Urinary bladder (tissue), 4 donors: Measurements from ENCODE around the gene GSS. TPM values are rescaled to one million over a fixed set of nuclear protein-coding genes. Genes with fewer than 3 reads are reported as not detected.

Experiments used
- DNase-seq: peaks from one replicate; pipeline ENCODE4 v3.0.0-alpha.2; 2015; ENCODE audit errors: extremely low spot score
- H3K27ac ChIP-seq: one replicate; pipeline ENCODE4 v1.5.1; 2013; ENCODE audit warnings: low read depth, mild to moderate bottlenecking, moderate library complexity
- H3K36me3 ChIP-seq: one replicate; pipeline ENCODE4 v1.6.1; 2013; ENCODE audit warnings: mild to moderate bottlenecking, moderate library complexity; ENCODE audit not compliant: insufficient read depth
- H3K4me1 ChIP-seq: one replicate; pipeline ENCODE4 v1.6.1; 2013; ENCODE audit warnings: mild to moderate bottlenecking, moderate library complexity; ENCODE audit not compliant: insufficient read depth
- H3K4me3 ChIP-seq: one replicate; pipeline ENCODE4 v1.5.1; 2013; ENCODE audit warnings: low read depth, low read length
- WGBS: extraction: QIAGEN DNeasy Blood & Tissue Kit; methylation state at CpG from one replicate; pipeline ENCODE4 v1.1.7; 2013; 5-methylcytosine and 5-hydroxymethylcytosine counted together
- polyA plus RNA-seq: library from polyadenylated mRNA; stranded (reverse); fragments of 200-250 nt; gene quantifications from one replicate; pipeline ENCODE4 v1.2.3, GENCODE V29; 2013
- total RNA-seq: library from RNA; depleted of rRNA; stranded (reverse); fragments of >200 nt; gene quantifications from one replicate; pipeline ENCODE4 v1.2.3, GENCODE V29; 2014
- donor health status: healthy with polysubstance abuse.
- donor health status: healthy.

The GSS gene
- total and polyA plus RNA-seq, 2 donors = 24.9 to 27.2 TPM

DNA sequence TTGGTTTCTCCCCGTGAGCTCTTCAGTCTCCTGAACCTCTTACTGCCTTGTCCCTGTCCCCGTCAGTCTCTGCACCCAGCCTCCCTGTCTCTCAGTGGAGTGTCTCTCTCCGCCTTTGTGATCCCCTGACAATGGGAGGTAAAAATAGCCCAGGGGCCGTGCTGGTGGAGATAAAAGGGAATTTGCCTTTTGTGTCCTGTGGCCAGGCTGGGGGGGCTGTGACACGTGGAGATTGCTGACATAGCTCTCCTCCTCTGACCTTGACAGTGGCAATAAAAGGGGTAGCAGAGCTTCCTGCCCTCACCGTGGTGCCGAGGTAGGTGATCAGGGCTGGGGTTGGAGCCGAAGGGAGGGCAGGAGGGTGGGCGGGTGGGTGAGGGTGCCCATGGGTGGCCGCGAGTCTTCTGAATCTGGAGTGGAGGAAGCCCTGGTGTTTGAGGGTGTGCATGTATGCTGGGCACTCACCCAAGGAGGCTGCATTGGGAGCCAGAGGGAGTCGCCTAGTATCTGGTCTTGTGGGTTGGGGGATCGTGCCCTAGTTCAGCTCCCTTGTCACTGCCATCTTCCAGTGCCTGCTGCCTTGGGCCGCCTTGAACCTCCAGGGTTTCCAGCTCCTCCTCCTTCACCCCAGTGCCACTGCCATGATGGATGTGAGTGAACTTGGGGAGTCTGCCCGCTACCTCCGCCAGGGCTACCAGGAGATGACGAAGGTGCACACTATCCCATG lies 21.9 kb upstream of the GSS start:
- 57% methylated on average over 17 of the region's 17 CpGs for WGBS
- Histone ChIP-seq H3K27ac (no peak overlapping the region), H3K4me1 (no peaks in the 10 kb centered on the region), H3K36me3 (no peaks in the 10 kb centered on the region), H3K4me3 (no peak overlapping the region)
- DNase-seq = no peak

DNA sequence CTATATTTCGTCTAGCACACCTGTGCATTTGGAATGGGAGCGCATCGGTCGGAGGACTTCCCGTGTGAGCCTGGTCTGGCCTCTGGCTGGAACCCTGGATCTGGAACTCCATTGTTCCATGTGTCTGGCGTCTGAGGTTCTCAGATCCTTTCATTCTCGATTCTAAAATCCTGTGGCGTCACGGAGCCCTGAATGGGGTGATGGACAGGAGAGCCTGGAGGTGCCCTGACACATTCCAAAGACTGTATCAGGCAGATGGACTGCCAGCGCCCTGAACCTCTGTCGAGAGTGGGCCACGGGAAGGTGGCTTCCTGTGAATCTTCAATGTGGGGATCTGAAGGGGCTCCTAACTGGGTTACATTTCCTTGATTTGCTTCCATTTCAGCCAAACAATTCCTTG lies 20.7 kb upstream of the GSS start:
- Histone ChIP-seq H3K36me3 (no peaks in the 10 kb centered on the region), H3K4me1 (no peaks in the 10 kb centered on the region), H3K4me3 (no peak overlapping the region), H3K27ac (no peak overlapping the region)
- DNase-seq = no peak
- WGBS = 81% methylated on average over 12 of the region's 12 CpGs

DNA sequence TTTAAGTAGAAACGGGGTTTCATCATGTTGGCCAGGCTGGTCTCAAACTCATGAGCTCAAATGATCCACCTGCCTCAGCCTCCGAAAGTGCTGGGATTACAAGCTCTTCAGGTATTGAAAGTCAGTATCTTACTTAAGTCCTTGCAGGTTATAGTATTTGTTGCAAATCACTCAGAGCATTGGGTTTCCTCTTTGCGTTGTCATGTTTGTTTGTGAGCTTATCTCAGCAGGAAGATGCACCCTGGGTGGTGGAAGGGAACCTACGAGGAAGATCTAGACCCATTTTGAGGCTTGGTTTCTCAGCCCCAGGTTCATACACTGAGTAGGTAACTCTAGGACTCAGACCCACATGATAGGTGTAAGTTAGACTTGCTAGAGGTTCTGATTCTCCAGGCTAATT lies 18.6 kb upstream of the GSS start:
- H3K4me3 ChIP-seq = no peak overlapping the region
- no peaks in the 10 kb centered on the region for H3K4me1 ChIP-seq
- no peak for DNase-seq
- no peaks in the 10 kb centered on the region for H3K36me3 ChIP-seq
- no peak overlapping the region for H3K27ac ChIP-seq
- 77% methylated on average over 4 of the region's 4 CpGs for WGBS

DNA sequence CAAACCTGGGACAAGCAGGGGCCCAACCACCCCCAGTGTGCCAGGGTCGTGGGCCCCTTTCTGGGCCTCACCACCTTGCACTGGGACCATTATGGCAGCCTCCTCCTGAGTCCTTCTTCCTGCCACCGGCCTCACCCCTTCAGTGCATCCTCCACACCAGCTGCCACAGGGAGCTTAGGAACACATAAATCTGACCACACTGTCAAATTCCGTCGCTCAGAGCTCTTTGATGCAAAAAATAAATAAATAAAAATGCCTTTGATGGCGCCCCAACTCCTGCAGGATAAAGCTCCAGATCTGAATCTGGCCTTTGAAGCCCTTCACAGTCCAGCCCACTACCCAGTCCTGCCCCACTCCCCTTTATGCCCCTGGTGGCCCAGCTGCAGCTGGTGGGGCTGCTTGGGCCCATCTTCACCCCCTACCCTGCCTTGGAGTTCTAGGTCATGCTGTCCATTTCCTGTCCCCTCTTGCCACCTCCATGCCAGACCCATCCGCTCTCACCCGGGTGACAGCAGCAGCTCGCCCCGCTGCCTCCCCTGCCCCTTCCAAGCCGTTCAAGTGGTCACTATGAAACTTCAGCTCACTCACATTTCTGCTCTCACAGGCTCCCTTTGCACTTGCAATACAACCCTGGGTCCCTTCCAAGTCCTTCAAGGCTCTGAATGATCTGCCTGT lies 16.1 kb upstream of the GSS start:
- 73% methylated on average over 10 of the region's 10 CpGs for WGBS
- DNase-seq = no peak

DNA sequence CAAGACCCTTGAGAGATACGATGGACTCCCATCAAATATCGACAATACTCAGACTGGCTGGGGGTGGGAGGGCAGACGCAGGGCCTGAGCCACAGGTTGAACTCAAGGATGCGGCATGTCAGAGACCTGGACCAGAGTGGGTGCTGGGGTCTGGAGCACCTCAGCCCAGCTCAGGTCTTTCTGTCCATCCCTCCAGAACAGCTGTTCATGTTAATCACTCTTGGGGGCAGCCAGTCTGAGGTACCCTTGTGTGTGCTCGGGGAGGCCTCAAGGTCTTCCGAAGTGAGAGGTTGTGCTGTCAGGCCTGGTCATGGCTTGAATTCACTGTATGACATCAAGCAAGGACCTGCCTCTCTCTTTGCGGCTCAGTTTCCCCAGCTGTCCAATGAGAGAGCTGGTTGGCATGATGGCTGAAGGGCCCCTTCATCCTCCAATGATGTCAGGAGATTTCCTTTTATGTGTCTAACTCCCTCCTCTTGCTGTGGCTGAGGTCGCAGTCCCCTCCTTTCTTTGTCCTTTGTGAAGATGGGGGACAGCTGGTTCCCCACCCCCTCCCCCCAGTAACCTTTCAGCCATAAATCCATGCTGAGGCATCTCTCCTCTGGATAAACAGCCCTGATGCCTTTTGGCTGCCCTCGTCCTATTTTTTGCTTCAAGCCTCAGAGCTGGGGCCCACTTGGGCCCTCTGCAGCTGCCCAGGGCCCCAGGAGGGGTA lies 15.4 kb upstream of the GSS start:
- no peak for DNase-seq
- Histone ChIP-seq H3K4me1 (no peaks in the 10 kb centered on the region), H3K27ac (no peak overlapping the region), H3K4me3 (no peak overlapping the region), H3K36me3 (no peaks in the 10 kb centered on the region)
- 91% methylated on average over 9 of the region's 9 CpGs for WGBS

More for the DNA sequence above, 16.1 kb upstream of the GSS start:
- Histone ChIP-seq H3K4me1 (no peaks in the 10 kb centered on the region), H3K27ac (no peak overlapping the region), H3K36me3 (no peaks in the 10 kb centered on the region), H3K4me3 (no peak overlapping the region)

DNA sequence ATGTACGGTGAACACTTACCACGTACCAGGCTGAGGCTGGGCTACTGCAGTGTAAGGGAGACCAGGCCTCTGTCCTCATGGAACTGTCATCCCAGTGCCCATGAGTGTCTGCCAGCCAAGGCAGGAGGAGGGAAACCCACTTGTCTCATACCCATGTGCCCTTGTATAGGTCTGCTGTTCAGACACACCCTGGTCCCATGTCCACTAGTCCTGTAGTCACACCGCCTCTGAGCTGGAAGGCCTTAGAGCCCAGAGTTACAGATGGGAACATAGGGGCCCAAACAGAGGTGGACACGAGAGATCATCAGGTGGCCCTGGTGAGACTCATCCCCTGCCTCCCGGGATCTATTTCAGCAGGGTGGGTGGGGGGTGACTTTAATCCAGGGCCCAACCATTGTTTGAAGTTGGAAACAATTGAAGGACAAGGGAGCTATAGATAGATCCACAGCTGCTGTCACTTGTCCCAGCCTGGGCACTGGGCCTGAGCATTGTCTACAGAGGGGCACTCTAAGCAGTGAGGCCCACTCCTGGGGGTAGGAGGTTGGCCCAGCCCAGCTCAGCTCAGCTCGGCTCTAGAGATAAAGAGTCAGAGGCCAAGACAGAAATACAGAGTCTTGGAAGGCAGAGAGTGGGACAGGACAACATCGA lies 14.7 kb upstream of the GSS start:
- WGBS = 93% methylated on average over 7 of the region's 7 CpGs
- no peak for DNase-seq
- no peak overlapping the region for H3K27ac ChIP-seq
- no peaks in the 10 kb centered on the region for H3K36me3 ChIP-seq
- H3K4me1 ChIP-seq = no peaks in the 10 kb centered on the region
- H3K4me3 ChIP-seq = no peak overlapping the region

DNA sequence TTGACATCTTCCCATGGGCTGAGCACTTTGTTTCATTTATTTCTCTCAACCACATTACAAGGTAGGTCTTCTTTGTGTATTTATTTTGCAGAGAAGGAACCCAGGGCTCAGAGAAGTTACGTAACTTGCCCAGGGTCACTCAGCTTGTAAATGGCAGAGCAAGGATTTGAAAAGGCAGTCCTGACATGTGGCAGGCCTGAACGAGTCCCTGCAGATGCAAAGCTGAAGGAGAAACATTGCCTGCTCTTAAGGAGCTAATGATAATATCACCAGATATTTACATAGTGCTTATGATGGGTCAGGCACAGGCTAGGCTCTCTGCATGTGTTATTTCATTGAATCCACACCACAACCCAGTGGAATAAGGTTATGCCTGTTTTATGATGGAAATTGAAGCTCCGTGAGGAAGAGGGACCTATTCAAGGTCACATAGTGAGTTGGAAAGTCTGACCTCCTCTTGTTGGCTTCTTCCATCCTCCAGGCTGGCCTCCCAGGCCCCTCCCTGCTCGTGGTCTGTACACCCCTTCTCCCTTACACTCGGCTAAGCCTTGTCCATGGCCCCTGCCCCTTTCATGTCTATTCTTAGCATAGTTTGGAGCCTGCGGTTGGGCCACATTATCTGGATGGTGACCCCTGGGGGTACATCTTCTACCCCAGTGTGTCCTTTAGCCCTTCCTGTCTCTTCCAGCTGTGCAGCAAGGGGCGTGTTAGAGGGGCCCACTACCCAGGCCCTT lies 12.6 kb upstream of the GSS start:
- Histone ChIP-seq H3K4me3 (no peak overlapping the region), H3K27ac (no peak overlapping the region), H3K36me3 (no peaks in the 10 kb centered on the region), H3K4me1 (no peaks in the 10 kb centered on the region)
- 69% methylated on average over 7 of the region's 7 CpGs for WGBS
- DNase-seq = no peak

DNA sequence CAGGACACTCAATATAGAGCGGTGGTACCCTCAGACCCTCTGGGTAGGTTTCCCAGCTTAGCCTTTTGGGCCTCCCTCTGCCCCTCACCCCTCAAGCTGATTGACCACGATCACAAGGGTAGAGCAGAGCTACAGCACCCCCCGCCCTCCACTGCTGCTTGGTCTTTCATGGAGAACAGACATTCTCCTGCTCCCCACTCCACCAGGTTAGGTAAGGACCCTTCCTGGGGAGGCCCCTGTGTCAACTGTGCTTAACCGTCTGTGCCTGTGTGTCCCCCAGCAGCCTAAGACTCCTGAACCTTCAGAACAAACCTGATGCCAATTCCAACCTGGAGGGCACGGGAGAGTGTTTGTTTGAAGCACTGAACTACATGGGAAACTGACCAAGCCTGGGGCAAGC lies 11.8 kb upstream of the GSS start:
- no peak for DNase-seq
- Histone ChIP-seq H3K36me3 (no peaks in the 10 kb centered on the region), H3K27ac (no peak overlapping the region), H3K4me3 (no peak overlapping the region), H3K4me1 (no peaks in the 10 kb centered on the region)
- WGBS = 88% methylated on average over 5 of the region's 5 CpGs

DNA sequence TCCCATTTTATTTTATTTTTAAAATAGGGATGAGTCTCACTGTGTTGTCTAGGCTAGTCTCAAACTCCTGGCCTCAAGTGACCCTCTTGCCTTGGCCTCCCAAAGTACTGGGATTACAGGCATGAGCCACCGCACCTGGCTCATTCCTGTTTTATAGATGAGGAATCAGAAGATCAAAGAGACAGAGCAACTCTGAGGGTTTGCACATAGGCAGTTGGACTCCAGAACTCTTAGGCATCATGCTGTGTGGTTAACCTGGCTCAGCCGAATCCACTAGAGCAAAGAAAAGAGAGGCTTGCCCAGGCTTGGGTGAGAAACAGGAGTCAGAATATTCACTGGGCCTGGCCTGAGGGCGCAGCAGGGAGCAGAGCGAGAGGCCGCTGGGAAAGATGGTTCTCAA lies 9.4 kb upstream of the GSS start:
- no peaks in the 10 kb centered on the region for H3K4me1 ChIP-seq
- no peak for DNase-seq
- no peak overlapping the region for H3K4me3 ChIP-seq
- H3K36me3 ChIP-seq = no peaks in the 10 kb centered on the region
- H3K27ac ChIP-seq = no peak overlapping the region
- WGBS = 88% methylated on average over 5 of the region's 5 CpGs

DNA sequence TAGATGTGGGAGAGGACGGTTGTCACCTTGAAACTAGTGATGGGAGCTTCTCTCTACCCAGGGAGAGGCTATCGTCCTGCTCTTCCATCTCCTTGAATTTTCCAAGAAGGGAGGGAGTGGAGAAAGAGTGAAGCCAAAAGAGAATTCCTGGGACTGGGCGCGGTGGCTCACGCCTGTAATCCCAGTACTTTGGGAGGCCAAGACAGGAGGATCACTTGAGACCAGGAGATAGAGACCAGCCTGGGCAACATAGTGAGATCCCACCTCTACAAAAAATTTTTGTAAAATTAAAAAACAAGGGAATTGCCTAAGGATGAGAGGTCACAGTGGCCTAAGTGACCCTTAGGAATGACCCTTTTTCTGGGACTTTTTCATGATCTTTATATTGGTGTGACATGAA lies 8.9 kb upstream of the GSS start:
- no peaks in the 10 kb centered on the region for H3K36me3 ChIP-seq
- WGBS = 94% methylated on average over 5 of the region's 5 CpGs
- no peak overlapping the region for H3K4me3 ChIP-seq
- H3K27ac ChIP-seq = no peak overlapping the region
- H3K4me1 ChIP-seq = no peaks in the 10 kb centered on the region
- DNase-seq = no peak

DNA sequence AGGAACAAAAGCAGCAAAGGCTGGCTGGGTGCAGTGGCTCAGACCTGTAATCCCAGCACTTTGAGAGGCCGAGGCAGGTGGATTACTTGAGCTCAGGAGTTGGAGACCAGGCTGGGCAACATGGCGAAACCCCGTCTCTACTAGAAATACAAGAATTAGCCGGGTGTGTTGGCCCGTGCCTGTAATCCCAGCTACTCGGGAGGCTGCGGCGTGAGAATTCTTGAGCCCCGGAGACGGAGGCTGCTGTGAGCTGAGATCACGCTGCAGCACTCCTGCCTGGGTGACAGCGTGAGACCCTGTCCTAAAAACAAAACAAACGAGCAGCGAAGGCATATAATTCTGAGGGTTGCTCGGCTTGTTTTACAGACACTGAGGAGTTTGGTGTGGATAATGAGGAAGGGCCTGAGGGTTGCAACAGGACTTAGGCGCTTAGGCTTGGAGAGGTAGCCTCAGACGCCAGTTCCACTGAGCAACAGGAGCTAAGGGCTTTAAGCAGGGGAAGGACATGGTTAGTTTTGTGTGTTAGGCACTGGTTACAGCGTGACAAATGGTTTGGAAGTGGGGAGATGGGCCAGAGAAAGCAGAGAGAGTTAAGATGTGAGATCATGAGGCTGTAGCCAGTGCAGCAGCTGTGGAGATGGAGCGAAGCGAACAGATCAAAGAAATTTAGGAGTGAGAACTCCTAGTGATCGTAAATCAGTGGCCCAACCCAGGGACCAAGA lies 1.3 kb upstream of the GSS start:
- 83% methylated on average over 21 of the region's 21 CpGs for WGBS
- H3K4me1 ChIP-seq = no peaks in the 10 kb centered on the region
- no peak overlapping the region for H3K27ac ChIP-seq
- H3K36me3 ChIP-seq = no peaks in the 10 kb centered on the region
- no peak overlapping the region for H3K4me3 ChIP-seq
- DNase-seq = no peak

DNA sequence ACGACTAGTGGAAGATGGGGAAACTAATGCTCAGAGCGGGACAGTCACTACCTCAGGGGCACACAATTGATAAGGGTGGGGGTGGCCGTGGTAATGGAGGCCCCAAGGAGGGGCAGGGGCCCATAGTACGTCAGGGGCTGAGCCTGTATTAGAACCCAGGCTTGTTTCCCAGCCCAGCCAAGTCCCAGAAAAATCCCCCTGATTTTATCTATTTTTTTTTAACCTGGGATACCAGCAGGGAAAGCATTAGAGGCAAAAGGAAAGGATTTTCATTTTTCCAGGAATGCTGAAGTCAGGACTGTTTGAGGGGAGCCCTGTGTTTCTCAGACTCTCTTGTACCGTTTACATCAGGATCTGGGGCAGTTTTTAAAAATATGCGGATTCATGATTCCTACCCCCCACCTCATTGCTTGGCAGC lies 444 bp upstream of the GSS start:
- DNase-seq = no peak
- Histone ChIP-seq H3K27ac (peak overlapping the region; percentile 72), H3K4me3 (peak overlapping the region; percentile 55), H3K36me3 (no peaks in the 10 kb centered on the region), H3K4me1 (no peaks in the 10 kb centered on the region)
- 10% methylated on average over 6 of the region's 6 CpGs for WGBS

DNA sequence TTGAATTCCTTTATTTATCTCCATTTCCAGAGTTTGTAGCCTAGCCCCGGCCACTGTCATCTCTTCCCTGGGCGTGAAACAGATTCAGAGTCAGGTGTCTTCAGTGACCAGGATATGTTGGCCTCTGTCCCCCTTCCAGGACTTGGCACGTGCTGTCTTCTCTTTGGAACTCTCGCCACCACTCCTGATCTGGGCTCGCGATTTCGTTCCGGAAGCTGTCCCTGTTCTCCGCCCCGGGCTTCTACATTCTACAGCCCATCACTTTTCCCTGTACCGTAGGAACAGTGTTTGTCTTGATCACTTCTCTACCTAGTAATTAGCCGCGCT lies 739 bp downstream of the GSS start:
- no peak for DNase-seq
- Histone ChIP-seq H3K4me3 (peak overlapping the region; percentile 55), H3K27ac (no peak overlapping the region), H3K4me1 (no peaks in the 10 kb centered on the region), H3K36me3 (peaks cover 2% of the 10 kb centered on the region)
- WGBS = 9% methylated on average over 13 of the region's 13 CpGs
